NCI-H146 (cell line): ENCODE results near the gene DMTF1.
"Not testable (repeated sequence)": the region's sequence is repeated elsewhere in the genome, so short reads cannot be mapped to it uniquely, and the experiment has no call there.

Source experiments
- DNase-seq: peaks from one replicate; lab custom pipeline; 2025; lab: John Stamatoyannopoulos, UW

The DMTF1 gene

GRCh38 chr7:87152112-87152896 lies at the start of gene DMTF1:
Gene DMTF1 (plus strand): TSS chr7:87152453. CDS start chr7:87164942, 12,489 bp downstream.
- peak; percentile 94 for DNase-seq

DNA sequence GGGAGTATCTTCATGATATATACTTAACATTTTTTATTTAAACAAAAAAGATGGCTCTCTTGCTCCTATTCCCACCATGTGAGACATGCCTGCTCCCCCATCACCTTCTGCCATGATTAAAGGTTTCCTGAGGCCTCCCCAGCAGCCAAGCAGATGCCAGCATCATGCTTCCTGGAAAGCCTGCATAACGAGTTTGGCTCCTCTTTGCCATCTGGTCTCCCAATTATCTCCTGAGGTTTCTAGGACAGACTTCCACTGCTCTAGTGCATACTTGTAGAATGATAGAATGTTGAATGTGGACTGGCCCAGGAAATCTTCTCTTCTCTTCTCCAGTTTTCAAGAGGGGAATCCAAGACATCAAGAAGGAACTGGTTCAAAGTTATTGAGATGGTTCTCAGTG lies 46.9 kb upstream of the DMTF1 start:
- no peak for DNase-seq

DNA sequence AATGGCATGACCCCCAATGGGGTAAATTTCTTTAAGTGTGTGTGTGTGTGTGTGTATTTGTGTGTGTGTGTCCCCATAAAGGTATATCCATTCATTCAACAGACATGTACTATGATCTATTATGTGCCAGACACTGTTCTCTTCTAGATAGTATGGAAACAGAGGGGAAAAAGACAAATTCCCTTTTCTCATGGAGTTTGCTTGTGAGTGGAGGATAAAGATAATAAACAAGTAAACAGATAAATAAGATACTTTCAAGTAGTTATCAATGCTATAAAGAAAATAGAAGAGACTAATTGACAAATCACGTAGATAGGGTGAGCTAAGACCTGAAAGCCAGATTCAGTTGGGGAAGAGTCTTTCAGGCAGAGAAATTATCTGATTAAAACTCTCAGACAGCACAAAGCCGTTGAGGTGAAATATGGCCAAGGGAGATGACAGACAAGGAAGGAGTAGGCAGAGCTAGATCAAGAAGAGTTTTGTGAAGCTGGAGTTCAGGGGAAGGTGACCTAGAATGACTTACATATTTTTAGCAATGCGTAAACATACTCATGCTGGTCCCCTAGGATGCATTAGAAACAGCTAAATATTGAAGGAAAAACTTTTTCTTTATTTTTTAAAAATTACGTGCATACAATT lies 45.2 kb upstream of the DMTF1 start:
- no peak for DNase-seq

GRCh38 chr7:87107949-87108776 lies 44.1 kb upstream of the DMTF1 start:
- DNase-seq, result no peak

- no peak for DNase-seq
These were observed 41.5 kb upstream of the DMTF1 start for GRCh38 chr7:87110778-87111177.

- peak; percentile 58 for DNase-seq
These were observed 40.4 kb upstream of the DMTF1 start for GRCh38 chr7:87111877-87112276.

DNA sequence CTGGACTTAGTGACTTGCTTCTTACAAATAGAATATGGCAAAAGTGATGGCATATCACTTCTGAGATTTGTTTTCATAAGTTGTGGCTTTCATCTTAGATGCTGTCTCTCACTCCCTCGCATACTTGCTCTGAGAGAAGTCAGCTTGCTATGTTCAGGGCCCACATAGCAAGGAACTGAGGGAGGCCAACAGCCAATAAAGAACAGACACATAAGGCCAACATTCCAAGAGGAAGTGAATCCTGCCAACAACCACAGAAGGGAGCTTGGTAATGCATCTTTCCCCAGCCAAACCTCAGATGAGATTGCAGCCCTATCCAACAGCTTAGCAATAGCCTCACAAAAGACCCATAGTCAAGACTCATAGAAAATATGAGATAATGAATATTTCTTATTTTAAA lies 39.2 kb upstream of the DMTF1 start:
- DNase-seq, result no peak

DNA sequence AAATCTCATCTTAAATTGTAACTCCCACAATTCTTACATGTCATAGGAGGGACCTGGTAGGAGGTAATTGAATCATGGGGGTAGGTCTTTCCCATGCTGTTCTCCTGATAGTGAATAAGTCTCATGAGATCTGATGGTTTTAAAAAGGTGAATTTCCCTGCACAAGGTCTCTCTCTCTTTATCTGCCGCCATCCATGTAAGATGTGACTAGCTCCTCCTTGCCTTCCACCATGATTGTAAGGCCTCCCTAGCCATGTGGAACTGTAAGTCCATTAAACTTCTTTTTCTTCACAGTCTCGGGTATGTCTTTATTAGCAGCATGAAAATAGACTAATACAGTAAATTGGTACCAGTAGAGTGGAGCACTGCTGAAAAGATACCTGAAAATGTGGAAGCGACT lies 38.3 kb upstream of the DMTF1 start:
- not testable (repeated sequence) for DNase-seq

DNA sequence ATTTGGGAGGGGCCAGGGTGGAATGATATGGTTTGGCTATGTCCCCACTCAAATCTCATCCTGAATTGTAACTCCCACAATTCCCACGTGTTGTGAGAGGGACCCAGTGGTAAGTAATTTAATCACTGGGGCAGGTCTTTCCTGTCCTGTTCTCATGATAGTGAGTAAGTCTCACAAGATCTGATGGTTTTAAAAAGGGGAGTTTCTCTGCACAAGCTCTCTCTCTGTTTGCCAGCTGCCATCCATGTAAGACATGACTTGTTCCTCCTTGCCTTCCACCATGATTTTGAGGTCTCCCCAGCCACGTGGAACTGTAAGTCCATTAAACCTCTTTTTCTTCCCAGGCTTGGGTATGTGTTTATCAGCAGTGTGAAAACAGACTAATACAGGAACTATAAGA lies 36.5 kb upstream of the DMTF1 start:
- not testable (repeated sequence) for DNase-seq

GRCh38 chr7:87116315-87116714 lies 35.9 kb upstream of the DMTF1 start:
- DNase-seq, result no peak

GRCh38 chr7:87119581-87119980 lies 32.7 kb upstream of the DMTF1 start:
- no peak for DNase-seq

DNA sequence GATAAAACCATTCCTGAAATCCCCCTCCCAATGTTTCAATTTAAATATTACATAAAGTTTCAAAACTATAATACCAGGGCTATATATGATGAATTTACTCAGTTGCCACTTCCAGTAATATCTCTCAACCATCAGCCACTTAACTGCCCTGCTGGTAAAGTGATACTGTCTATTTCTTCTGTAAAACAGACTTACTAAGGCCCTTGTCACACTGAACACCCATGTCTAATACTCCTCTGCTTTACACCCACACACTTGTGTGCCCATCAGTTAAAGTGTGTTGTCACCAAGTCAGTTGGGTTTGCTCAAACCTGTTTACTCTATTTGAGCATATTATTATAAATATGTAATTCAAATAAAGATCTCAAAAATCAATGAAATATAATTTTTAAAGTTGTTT lies 29.1 kb upstream of the DMTF1 start:
- DNase-seq, result no peak

DNA sequence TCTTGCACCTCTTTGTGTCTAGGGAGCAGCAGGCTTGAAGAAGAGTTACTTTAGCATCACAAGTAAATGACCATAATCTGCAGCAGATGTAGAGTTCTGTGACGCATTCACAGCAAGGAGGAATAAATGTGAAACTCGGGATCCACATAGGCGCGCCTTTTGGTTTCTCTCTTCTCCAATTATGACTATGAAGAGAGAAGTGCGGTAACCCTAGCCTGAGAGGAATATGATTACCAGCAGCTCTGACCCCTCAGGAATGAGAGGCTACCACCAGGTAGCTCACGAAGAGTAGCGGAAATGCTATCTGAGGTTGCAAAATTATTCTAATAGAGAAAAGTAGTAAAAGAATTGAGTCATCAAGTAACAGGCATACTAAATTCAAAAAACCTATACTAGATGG lies 25.2 kb upstream of the DMTF1 start:
- no peak for DNase-seq

GRCh38 chr7:87128861-87129267 lies 23.4 kb upstream of the DMTF1 start:
- DNase-seq, result peak; percentile 19

DNA sequence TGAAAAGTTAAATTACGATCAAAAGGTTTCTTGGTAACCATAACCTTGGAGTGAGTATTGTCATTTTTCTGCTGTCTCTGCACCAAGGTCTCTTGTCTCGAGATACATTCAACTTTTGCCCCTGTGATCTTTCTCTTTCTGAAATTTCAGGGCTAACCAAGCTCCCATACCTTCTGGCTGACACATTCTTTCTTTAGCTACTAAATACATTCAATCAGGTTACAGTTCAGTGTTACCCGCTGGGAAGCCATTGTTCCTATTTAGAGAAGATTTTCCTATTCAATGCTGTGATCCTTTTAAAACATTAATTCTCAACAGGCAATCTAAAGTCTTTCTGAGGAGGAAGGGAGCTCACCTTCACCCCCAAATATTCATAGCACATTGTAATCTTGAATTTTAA lies 22.9 kb upstream of the DMTF1 start:
- no peak for DNase-seq

GRCh38 chr7:87129848-87130247 lies 22.4 kb upstream of the DMTF1 start:
- DNase-seq, result no peak

DNA sequence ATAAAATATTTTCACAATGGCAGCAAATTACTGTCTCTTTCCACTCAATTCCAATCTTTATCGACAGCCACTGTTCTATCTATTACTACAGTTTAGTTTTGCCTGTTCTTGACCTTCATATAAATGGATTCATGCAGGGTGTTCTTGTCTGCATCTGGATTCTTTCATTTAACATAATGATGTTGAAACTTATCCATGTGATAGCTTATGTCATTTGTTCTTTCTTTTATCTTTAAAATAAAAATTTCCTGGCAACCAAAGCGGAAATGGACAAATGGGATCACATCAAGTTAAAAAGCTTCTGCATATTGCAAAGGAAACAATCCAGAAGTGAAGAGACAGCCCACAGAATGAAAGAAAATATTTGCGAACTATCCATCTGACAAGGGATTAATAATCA lies 20.5 kb upstream of the DMTF1 start:
- no peak for DNase-seq

DNA sequence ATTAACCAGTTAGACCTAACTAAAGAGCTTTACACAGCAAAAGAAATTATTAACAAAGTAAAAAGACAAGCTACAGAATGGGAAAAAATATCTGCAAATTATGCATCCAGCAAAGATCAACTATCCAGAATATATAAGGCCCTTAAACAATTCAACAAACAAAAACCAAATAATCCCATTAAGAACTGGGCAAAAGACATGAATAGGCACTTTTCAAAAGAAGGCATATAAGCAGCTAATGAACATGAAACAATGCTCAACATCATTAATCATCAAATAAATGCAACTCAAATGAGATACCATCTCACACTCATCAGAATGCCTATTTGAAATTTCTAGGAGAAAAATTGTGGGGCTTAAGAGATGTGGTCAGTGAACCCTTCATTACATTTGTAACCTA lies 15.0 kb upstream of the DMTF1 start:
- no peak for DNase-seq

DNA sequence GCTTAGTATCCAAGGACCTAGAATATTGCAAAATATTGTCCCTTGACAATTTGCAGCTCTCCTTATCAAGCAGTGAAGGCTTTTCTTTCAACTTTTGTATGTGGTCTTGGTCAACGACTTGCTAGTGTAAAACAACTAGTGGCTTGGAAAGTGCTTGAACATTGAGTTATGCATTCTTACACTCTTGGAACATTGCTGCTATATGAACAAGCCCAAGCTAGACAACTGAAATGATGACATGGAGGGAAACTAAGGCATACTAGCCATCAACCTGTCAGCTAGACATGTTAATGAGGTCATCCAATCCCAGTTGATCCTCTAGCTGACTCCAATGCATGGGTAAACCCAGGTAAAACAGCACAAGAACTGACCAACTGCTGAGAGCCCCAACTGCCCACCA lies 12.7 kb upstream of the DMTF1 start:
- DNase-seq, result no peak

DNA sequence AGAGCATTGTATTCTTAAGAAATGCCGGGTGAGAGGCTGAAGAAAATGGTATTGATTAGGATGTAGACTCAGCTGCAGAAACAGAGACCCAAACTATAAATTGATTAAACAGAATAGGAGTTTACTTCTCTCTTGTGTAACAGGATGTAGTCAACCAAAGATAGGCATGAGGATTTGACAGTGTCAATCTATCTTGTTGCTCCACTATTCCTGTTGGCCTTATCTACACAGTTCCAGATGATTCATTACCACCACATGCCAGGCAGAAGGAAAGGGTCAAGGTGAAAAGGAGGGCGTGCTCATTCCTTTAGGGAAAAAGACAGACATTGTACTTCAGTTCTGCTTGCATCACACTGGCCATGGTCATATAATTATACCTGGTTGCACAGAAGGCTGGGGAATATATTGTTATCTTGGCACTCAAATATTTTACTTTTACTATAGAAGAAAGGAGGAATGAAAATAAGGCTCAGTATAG lies 11.9 kb upstream of the DMTF1 start:
- no peak for DNase-seq

GRCh38 chr7:87144173-87144657 lies 8.0 kb upstream of the DMTF1 start:
- no peak for DNase-seq

DNA sequence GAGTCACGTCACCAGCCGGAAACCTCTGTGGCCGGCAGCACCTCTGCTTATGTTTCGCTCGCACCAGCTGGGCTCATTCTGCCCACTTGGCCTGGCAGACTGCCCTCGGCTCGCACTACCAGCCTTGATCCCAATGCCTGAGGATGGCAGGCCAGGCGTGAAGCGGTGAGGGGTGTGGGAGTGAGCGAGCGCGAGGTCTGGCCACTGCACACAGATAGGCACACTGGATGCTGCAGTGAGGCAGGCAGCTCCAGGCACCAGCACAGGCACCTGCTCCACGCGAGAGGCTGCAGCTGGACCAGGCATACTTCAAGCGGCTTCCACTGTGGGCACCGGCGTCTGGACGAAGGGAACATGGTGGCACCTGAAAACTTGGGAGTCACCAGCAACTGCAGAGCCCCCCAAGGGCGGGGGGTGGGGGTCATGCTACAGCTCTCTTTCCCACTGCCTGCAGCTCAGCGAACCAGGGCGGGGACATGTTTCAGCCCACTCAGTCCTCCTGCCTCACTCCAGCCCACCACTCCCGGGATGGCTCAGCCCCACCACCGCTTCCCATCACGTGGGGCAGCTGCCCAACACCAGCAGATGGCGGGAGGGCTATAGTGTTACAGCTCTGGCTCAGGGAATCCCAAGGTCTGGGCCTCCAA lies 5.4 kb upstream of the DMTF1 start:
- DNase-seq, result no peak
